Measurements from ENCODE around the gene PPP6R3.

Gene PPP6R3

GRCh38 chr11:68498903-68499883 is 38.6 kb downstream of the PPP6R3 start:
- no peak for DNase-seq

- no peak for DNase-seq
These were observed 39.7 kb downstream of the PPP6R3 start for GRCh38 chr11:68500206-68500605.

- DNase-seq, result no peak
These were observed 41.3 kb downstream of the PPP6R3 start for GRCh38 chr11:68501813-68502212.

- DNase-seq, result no peak
These were observed 42.7 kb downstream of the PPP6R3 start for GRCh38 chr11:68503251-68503687.

GRCh38 chr11:68503792-68504191 is 43.2 kb downstream of the PPP6R3 start:
- DNase-seq, result no peak

GRCh38 chr11:68504432-68505066 is 44.0 kb downstream of the PPP6R3 start:
- DNase-seq, result no peak

- no peak for DNase-seq
These were observed 45.0 kb downstream of the PPP6R3 start for GRCh38 chr11:68505596-68505995.

GRCh38 chr11:68506908-68507307 is 46.4 kb downstream of the PPP6R3 start:
- DNase-seq, result no peak

GRCh38 chr11:68508425-68508824 is 47.9 kb downstream of the PPP6R3 start:
- no peak for DNase-seq

- DNase-seq, result no peak
These were observed 48.5 kb downstream of the PPP6R3 start for GRCh38 chr11:68509066-68509465.

GRCh38 chr11:68513930-68514487 is 53.5 kb downstream of the PPP6R3 start:
- DNase-seq, result no peak

GRCh38 chr11:68517121-68517741 is 56.7 kb downstream of the PPP6R3 start:
- no peak for DNase-seq

GRCh38 chr11:68518191-68518590 is 57.6 kb downstream of the PPP6R3 start:
- DNase-seq, result no peak

- DNase-seq, result no peak
These were observed 61.6 kb downstream of the PPP6R3 start for GRCh38 chr11:68521969-68522652.

- DNase-seq, result no peak
These were observed 62.5 kb downstream of the PPP6R3 start for GRCh38 chr11:68523033-68523432.

GRCh38 chr11:68523743-68524142 is 63.2 kb downstream of the PPP6R3 start:
- no peak for DNase-seq

- DNase-seq, result no peak
These were observed 63.7 kb downstream of the PPP6R3 start for GRCh38 chr11:68524213-68524612.

GRCh38 chr11:68524681-68525080 is 64.1 kb downstream of the PPP6R3 start:
- DNase-seq, result no peak

GRCh38 chr11:68525336-68525735 is 64.8 kb downstream of the PPP6R3 start:
- DNase-seq, result no peak

GRCh38 chr11:68525930-68526329 is 65.4 kb downstream of the PPP6R3 start:
- no peak for DNase-seq

GRCh38 chr11:68527585-68527984 is 67.0 kb downstream of the PPP6R3 start:
- no peak for DNase-seq

GRCh38 chr11:68528630-68529029 is 68.1 kb downstream of the PPP6R3 start:
- peak; percentile 19 for DNase-seq

Data from CD4-positive, alpha-beta T cell treated with Interleukin-12 subunit alpha and Interleukin-12 subunit beta, for 1 hour (primary cell).